WTC11 (cell line): ENCODE measurements around the gene KIF3B. TPM values are rescaled to one million over a fixed set of nuclear protein-coding genes. Genes with fewer than 3 reads are reported as not detected.

ENCODE experiments used
- ATAC-seq: fragments of 200-7000 bp; cut with Tn5 transposase; 2 replicates; pipeline ENCODE4 v1.10.0; 2021; ENCODE audit warnings: mild to moderate bottlenecking, moderate library complexity
- CTCF ChIA-PET: fragments of 300-600 bp; sonication (Branson Sonifier 250); formaldehyde crosslinking; loops from one replicate; lab custom pipeline; 2021; ENCODE audit warnings: antibody characterized with exemption; lab: Charles Lee
- POLR2A ChIA-PET: fragments of 350-600 bp; sonication (Branson Sonifier 250); formaldehyde crosslinking; loops from one replicate; lab custom pipeline; 2021; ENCODE audit warnings: antibody characterized with exemption; lab: Charles Lee
- DNase-seq: peaks from one replicate; pipeline ENCODE4 v3.0.0; 2021; ENCODE audit warnings: low spot score
- H3K27ac Mint-ChIP-seq: 2 replicates; pipeline ENCODE4 v1.8.0; 2021; ENCODE audit warnings: mixed read lengths
- H3K27me3 Mint-ChIP-seq: 2 replicates; pipeline ENCODE4 v1.8.0; 2021; ENCODE audit warnings: low read depth, mild to moderate bottlenecking, moderate library complexity, mixed read lengths
- H3K36me3 Mint-ChIP-seq: 2 replicates; pipeline ENCODE4 v1.8.0; 2021; ENCODE audit warnings: mixed read lengths
- H3K4me1 Mint-ChIP-seq: 2 replicates; pipeline ENCODE4 v1.8.0; 2022; ENCODE audit warnings: mixed read lengths
- H3K4me3 Mint-ChIP-seq: 2 replicates; pipeline ENCODE4 v1.8.0; 2021; ENCODE audit warnings: mild to moderate bottlenecking, moderate library complexity, mixed read lengths
- H3K9me3 Mint-ChIP-seq: 2 replicates; pipeline ENCODE4 v1.8.0; 2021; ENCODE audit warnings: mixed read lengths
- AFF4 ChIP-seq: sonication (generic); formaldehyde crosslinking; IDR thresholded peaks from 2 replicates; pipeline ENCODE4 v1.8.1; 2023; ENCODE audit warnings: mild to moderate bottlenecking, missing genetic modification reagents, borderline replicate concordance
- ATF2 ChIP-seq: sonication (generic); formaldehyde crosslinking; IDR thresholded peaks from 2 replicates; pipeline ENCODE4 v1.8.1; 2022; ENCODE audit warnings: low read depth, missing genetic modification reagents, borderline replicate concordance
- E2F1 ChIP-seq: sonication (generic); formaldehyde crosslinking; IDR thresholded peaks from 2 replicates; pipeline ENCODE4 v1.8.0; 2022; ENCODE audit warnings: mild to moderate bottlenecking, missing genetic modification reagents
- E2F4 ChIP-seq: sonication (generic); formaldehyde crosslinking; IDR thresholded peaks from 2 replicates; pipeline ENCODE4 v1.8.1; 2022; ENCODE audit warnings: low read depth, mild to moderate bottlenecking, moderate library complexity, missing genetic modification reagents, borderline replicate concordance
- GRHL2 ChIP-seq: fragments of 250-450 bp; sonication (Bioruptor Pico); IDR thresholded peaks from 2 replicates; pipeline ENCODE4 v1.8.0; 2022; ENCODE audit warnings: mild to moderate bottlenecking, moderate library complexity; ENCODE audit not compliant: insufficient replicate concordance, severe bottlenecking
- GTF2I ChIP-seq: fragments of 250-450 bp; sonication (Bioruptor Pico); conservative IDR thresholded peaks from 2 replicates; pipeline ENCODE4 v1.4.0; 2021; ENCODE audit warnings: mild to moderate bottlenecking
- HMGXB4 ChIP-seq: sonication (generic); formaldehyde crosslinking; IDR thresholded peaks from 2 replicates; pipeline ENCODE4 v1.8.1; 2023; ENCODE audit warnings: mild to moderate bottlenecking, moderate library complexity, missing genetic modification reagents
- KAT7 ChIP-seq: sonication (generic); formaldehyde crosslinking; IDR thresholded peaks from 2 replicates; pipeline ENCODE4 v1.8.1; 2023; ENCODE audit warnings: missing genetic modification reagents, mild to moderate bottlenecking, borderline replicate concordance
- NR3C1 ChIP-seq: sonication (generic); formaldehyde crosslinking; conservative IDR thresholded peaks from 2 replicates; pipeline ENCODE4 v1.8.1; 2023; ENCODE audit warnings: low read depth, mild to moderate bottlenecking, missing genetic modification reagents
- PRDM15 ChIP-seq: sonication (generic); formaldehyde crosslinking; IDR thresholded peaks from 2 replicates; pipeline ENCODE4 v1.8.0; 2022; ENCODE audit warnings: missing genetic modification reagents
- RELA ChIP-seq: sonication (generic); formaldehyde crosslinking; IDR thresholded peaks from 2 replicates; pipeline ENCODE4 v1.8.1; 2022; ENCODE audit warnings: missing genetic modification reagents, mild to moderate bottlenecking, borderline replicate concordance
- SOX15 ChIP-seq: fragments of 250-450 bp; sonication (Bioruptor Pico); IDR thresholded peaks from 2 replicates; pipeline ENCODE4 v1.9.0; 2021; ENCODE audit warnings: mild to moderate bottlenecking
- USF1 ChIP-seq: sonication (generic); formaldehyde crosslinking; IDR thresholded peaks from 2 replicates; pipeline ENCODE4 v1.8.0; 2022; ENCODE audit warnings: mild to moderate bottlenecking, missing genetic modification reagents
- ZNF416 ChIP-seq: fragments of 250-450 bp; sonication (Bioruptor Pico); IDR thresholded peaks from 2 replicates; pipeline ENCODE4 v1.9.0; 2021; ENCODE audit warnings: mild to moderate bottlenecking, inconsistent platforms
- ZNF423 ChIP-seq: fragments of 250-450 bp; sonication (Bioruptor Pico); IDR thresholded peaks from 2 replicates; pipeline ENCODE4 v2.1.2; 2022; ENCODE audit warnings: mild to moderate bottlenecking, moderate library complexity
- total RNA-seq: library from RNA; stranded (reverse); gene quantifications from 3 replicates; pipeline ENCODE4 v1.2.3, GENCODE V29; 2021

Gene KIF3B
- total RNA-seq, 1 experiment from 2014 or later = 21.5 TPM

- no peak for TF ChIP-seq PRDM15 (CRISPR knock-in tag)
- no peak for TF ChIP-seq SOX15 (CRISPR knock-in tag)
- no peak for TF ChIP-seq GTF2I (CRISPR knock-in tag)
- TF ChIP-seq E2F1 (CRISPR knock-in tag) = no peak
- TF ChIP-seq ATF2 (CRISPR knock-in tag) = no peak
- TF ChIP-seq AFF4 (CRISPR knock-in tag) = no peak
Observed at GRCh38 chr20:32314768-32315167, 37.3 kb downstream of the KIF3B start (continued).

GRCh38 chr20:32315399-32315798 is 37.9 kb downstream of the KIF3B start:
- Mint-ChIP-seq H3K27me3 (no peaks in the 10 kb centered on the region), H3K27ac (no peak overlapping the region), H3K36me3 (peaks cover 21% of the 10 kb centered on the region), H3K9me3 (no peaks in the 10 kb centered on the region), H3K4me3 (no peak overlapping the region), H3K4me1 (no peaks in the 10 kb centered on the region)
- DNase-seq (no peak), ATAC-seq (no peak)
- TF ChIP-seq E2F1 (CRISPR knock-in tag) (no peak), ZNF423 (no peak), GRHL2 (no peak), KAT7 (no peak), HMGXB4 (no peak), RELA (CRISPR knock-in tag) (no peak), USF1 (CRISPR knock-in tag) (no peak), NR3C1 (no peak), ZNF416 (no peak), E2F4 (no peak)
- ChIA-PET CTCF (no interaction called here), POLR2A (no interaction called here)
